IgD-negative memory B cell (primary cell): ENCODE data around the gene LSM14A. TPM values are rescaled to one million over a fixed set of nuclear protein-coding genes. Genes with fewer than 3 reads are reported as not detected.

Experiments used
- H3K27ac Mint-ChIP-seq, 3 donors: one replicate each; pipeline ENCODE4 v1.8.0; 2020 to 2022; ENCODE audit warnings: mild to moderate bottlenecking in 3 of 3, mixed read lengths in 3 of 3, moderate library complexity in 1 of 3
- H3K27me3 Mint-ChIP-seq: one replicate; pipeline ENCODE4 v1.8.0; 2021; ENCODE audit warnings: mixed read lengths
- H3K36me3 Mint-ChIP-seq: one replicate; pipeline ENCODE4 v1.8.0; 2020; ENCODE audit warnings: mild to moderate bottlenecking, mixed read lengths
- H3K4me1 Mint-ChIP-seq, 3 donors: one replicate each; pipeline ENCODE4 v1.8.0; 2020 to 2022; ENCODE audit warnings: mixed read lengths in 3 of 3, mild to moderate bottlenecking in 1 of 3
- H3K4me3 Mint-ChIP-seq, 4 donors: one replicate each; pipeline ENCODE4 v1.8.0; 2020 to 2022; ENCODE audit warnings: mild to moderate bottlenecking in 4 of 4, mixed read lengths in 4 of 4, moderate library complexity in 3 of 4
- H3K9me3 Mint-ChIP-seq, 3 donors: one replicate each; pipeline ENCODE4 v1.8.0; 2020 to 2021; ENCODE audit warnings: mixed read lengths in 3 of 3, mild to moderate bottlenecking in 1 of 3
- polyA plus RNA-seq: library from polyadenylated mRNA; unstranded; fragments of 300-500 nt; fragmentation: Illumina TruSeq; gene quantifications from one replicate; pipeline ENCODE4 v1.2.3, GENCODE V29; 2021

The LSM14A gene
- polyA plus RNA-seq, 1 donor from 2014 or later: 154 TPM

DNA sequence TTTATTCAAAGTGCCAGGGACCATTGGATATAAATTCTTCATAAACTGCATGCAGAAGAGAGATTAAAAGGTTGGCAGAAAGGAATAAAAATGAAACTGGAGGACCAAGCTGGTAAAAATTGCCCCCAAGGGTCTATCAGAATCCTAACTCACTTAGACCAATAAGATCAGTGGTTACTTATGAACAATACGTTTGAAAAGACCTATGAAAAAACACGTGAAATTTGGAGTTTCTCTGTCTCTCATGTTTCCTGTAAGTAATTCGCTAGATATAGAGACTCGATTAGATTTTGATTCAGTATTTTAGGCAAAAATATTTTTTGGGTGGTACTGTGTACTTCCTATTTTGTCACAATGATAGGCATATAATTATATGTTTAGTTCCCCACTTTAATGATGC is 104.9 kb downstream of the LSM14A start:
- Mint-ChIP-seq H3K4me1 (peaks cover 37 to 44% (median 44%) of the 10 kb centered on the region in 3 donors), H3K36me3 (no peaks in the 10 kb centered on the region), H3K27ac (peak overlapping the region in 2 of 3 donors; percentile 13 to 43), H3K9me3 (no peaks in the 10 kb centered on the region), H3K27me3 (no peaks in the 10 kb centered on the region), H3K4me3 (peak overlapping the region in 2 of 4 donors; percentile 2 to 13)

DNA sequence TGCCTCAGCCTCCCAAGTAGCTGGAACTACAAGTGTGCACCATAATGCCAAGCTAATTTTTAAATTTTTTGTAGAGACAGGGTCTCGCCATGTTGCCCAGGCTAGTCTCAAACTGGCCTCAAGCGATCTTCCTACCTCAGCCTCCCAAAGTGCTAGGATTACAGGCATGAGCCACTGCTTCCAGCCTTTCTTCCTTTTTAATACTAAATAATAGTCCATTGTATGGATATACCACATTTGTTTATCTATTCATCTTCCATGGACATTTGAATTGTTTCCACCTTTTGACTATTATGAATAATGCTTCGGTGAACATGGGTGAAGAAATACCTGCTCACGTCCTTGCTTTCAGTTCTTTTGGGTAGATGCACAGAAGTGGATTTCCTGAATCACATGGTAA is 106.5 kb downstream of the LSM14A start:
- H3K36me3 Mint-ChIP-seq: peaks cover 4% of the 10 kb centered on the region
- no peak overlapping the region for H3K4me3 Mint-ChIP-seq
- H3K9me3 Mint-ChIP-seq: no peaks in the 10 kb centered on the region
- H3K27me3 Mint-ChIP-seq: no peaks in the 10 kb centered on the region
- no peak overlapping the region for H3K27ac Mint-ChIP-seq
- peaks cover 33 to 42% (median 41%) of the 10 kb centered on the region in 3 donors for H3K4me1 Mint-ChIP-seq

Other genes starting within 250 kb of the LSM14A start
- 8.6 TPM for gene GARRE1, start 82.0 kb downstream of the LSM14A start, polyA plus RNA-seq
- 139 TPM for gene GPI, start 192.7 kb downstream of the LSM14A start, polyA plus RNA-seq
- 18.6 TPM for gene PDCD2L, start 231.9 kb downstream of the LSM14A start, polyA plus RNA-seq